ENCODE results near the gene CHRNG. TPM values are rescaled to one million over a fixed set of nuclear protein-coding genes. Genes with fewer than 3 reads are reported as not detected.
A peak's percentile ranks its signal among the peaks of the same experiment; 100 is the strongest.

Gene CHRNG
- total RNA-seq, 1 experiment from 2014 or later, result not detected

GRCh38 chr2:232505856-232506255 is 33.6 kb upstream of the CHRNG start:
- CTCF ChIA-PET, result no interaction called here
- no peaks in the 10 kb centered on the region for H3K27me3 Mint-ChIP-seq (ENCODE audit: insufficient read depth, unreplicated experiment)

GRCh38 chr2:232506709-232507108 is 32.8 kb upstream of the CHRNG start:
- no peak overlapping the region for H3K4me3 Mint-ChIP-seq (ENCODE audit: unreplicated experiment)
- H3K27me3 ChIP-seq (replicated peaks; ENCODE audit: control insufficient read depth, insufficient read depth, low read length), result no peaks in the 10 kb centered on the region
- no peaks in the 10 kb centered on the region for H3K27me3 Mint-ChIP-seq (ENCODE audit: insufficient read depth, unreplicated experiment)
- no peaks in the 10 kb centered on the region for H3K36me3 Mint-ChIP-seq (ENCODE audit: insufficient read depth, unreplicated experiment)
- CTCF ChIA-PET, result no interaction called here
- no peak overlapping the region for H3K27ac Mint-ChIP-seq (ENCODE audit: unreplicated experiment)
- intact Hi-C loops (cut with micrococcal nuclease; ENCODE audit: unreplicated experiment), result no loop called here
- BruUV-seq (replicated peaks), result no TSS peak
- no peaks in the 10 kb centered on the region for H3K9me3 ChIP-seq
- no peaks in the 10 kb centered on the region for H3K9me3 Mint-ChIP-seq (ENCODE audit: unreplicated experiment)
- DNase-seq, result no peak
- no peak overlapping the region for H3K4me3 ChIP-seq (ENCODE audit: low read depth, low read length)
- H3K4me1 ChIP-seq, result no peaks in the 10 kb centered on the region
- no peaks in the 10 kb centered on the region for H3K4me1 Mint-ChIP-seq (ENCODE audit: low read depth, unreplicated experiment)
- POLR2A ChIA-PET, result no interaction called here
- no peak for TF ChIP-seq CTCF (IDR thresholded peaks at IDR 0.05; ENCODE audit: insufficient read depth in 1 of 2, low read depth in 1 of 2, low read length in 1 of 2, severe bottlenecking in 1 of 2, unreplicated experiment in 1 of 2)
- H3K36me3 ChIP-seq (ENCODE audit: control insufficient read depth, insufficient read depth, low read length), result no peaks in the 10 kb centered on the region

More at GRCh38 chr2:232505856-232506255, 33.6 kb upstream of the CHRNG start:
- H3K9me3 Mint-ChIP-seq (ENCODE audit: unreplicated experiment), result no peaks in the 10 kb centered on the region
- no TSS peak for BruUV-seq (replicated peaks)
- no peak overlapping the region for H3K4me3 ChIP-seq (ENCODE audit: low read depth, low read length)
- intact Hi-C loops (cut with micrococcal nuclease; ENCODE audit: unreplicated experiment), result no loop called here
- H3K4me1 ChIP-seq, result no peaks in the 10 kb centered on the region
- no peaks in the 10 kb centered on the region for H3K9me3 ChIP-seq
- no peak overlapping the region for H3K4me3 Mint-ChIP-seq (ENCODE audit: unreplicated experiment)
- H3K36me3 Mint-ChIP-seq (ENCODE audit: insufficient read depth, unreplicated experiment), result no peaks in the 10 kb centered on the region
- TF ChIP-seq CTCF (IDR thresholded peaks at IDR 0.05; ENCODE audit: insufficient read depth in 1 of 2, low read depth in 1 of 2, low read length in 1 of 2, severe bottlenecking in 1 of 2, unreplicated experiment in 1 of 2), result no peak
- no peak overlapping the region for H3K27ac Mint-ChIP-seq (ENCODE audit: unreplicated experiment)
- POLR2A ChIA-PET, result no interaction called here
- DNase-seq, result no peak
- H3K4me1 Mint-ChIP-seq (ENCODE audit: low read depth, unreplicated experiment), result no peaks in the 10 kb centered on the region
- H3K27me3 ChIP-seq (replicated peaks; ENCODE audit: control insufficient read depth, insufficient read depth, low read length), result no peaks in the 10 kb centered on the region
- no peaks in the 10 kb centered on the region for H3K36me3 ChIP-seq (ENCODE audit: control insufficient read depth, insufficient read depth, low read length)

GRCh38 chr2:232508251-232508650 is 31.2 kb upstream of the CHRNG start:
- Histone ChIP-seq H3K27me3 (replicated peaks; ENCODE audit: control insufficient read depth, insufficient read depth, low read length) (no peaks in the 10 kb centered on the region), H3K36me3 (ENCODE audit: control insufficient read depth, insufficient read depth, low read length) (no peaks in the 10 kb centered on the region), H3K9me3 (no peaks in the 10 kb centered on the region), H3K4me1 (no peaks in the 10 kb centered on the region), H3K4me3 (ENCODE audit: low read depth, low read length) (no peak overlapping the region)
- intact Hi-C loops (cut with micrococcal nuclease; ENCODE audit: unreplicated experiment), result no loop called here
- Mint-ChIP-seq H3K36me3 (ENCODE audit: insufficient read depth, unreplicated experiment) (no peaks in the 10 kb centered on the region), H3K9me3 (ENCODE audit: unreplicated experiment) (no peaks in the 10 kb centered on the region), H3K27me3 (ENCODE audit: insufficient read depth, unreplicated experiment) (no peaks in the 10 kb centered on the region), H3K4me3 (ENCODE audit: unreplicated experiment) (no peak overlapping the region), H3K27ac (ENCODE audit: unreplicated experiment) (no peak overlapping the region), H3K4me1 (ENCODE audit: low read depth, unreplicated experiment) (no peaks in the 10 kb centered on the region)
- peak in 1 of 2 experiments; percentile 11 for TF ChIP-seq CTCF (IDR thresholded peaks at IDR 0.05; ENCODE audit: insufficient read depth in 1 of 2, low read depth in 1 of 2, low read length in 1 of 2, severe bottlenecking in 1 of 2, unreplicated experiment in 1 of 2)
- DNase-seq, result no peak
- ChIA-PET CTCF (no interaction called here), POLR2A (no interaction called here)
- no TSS peak for BruUV-seq (replicated peaks)
